ENCODE data around the gene DAPK2.

The DAPK2 gene

DNA sequence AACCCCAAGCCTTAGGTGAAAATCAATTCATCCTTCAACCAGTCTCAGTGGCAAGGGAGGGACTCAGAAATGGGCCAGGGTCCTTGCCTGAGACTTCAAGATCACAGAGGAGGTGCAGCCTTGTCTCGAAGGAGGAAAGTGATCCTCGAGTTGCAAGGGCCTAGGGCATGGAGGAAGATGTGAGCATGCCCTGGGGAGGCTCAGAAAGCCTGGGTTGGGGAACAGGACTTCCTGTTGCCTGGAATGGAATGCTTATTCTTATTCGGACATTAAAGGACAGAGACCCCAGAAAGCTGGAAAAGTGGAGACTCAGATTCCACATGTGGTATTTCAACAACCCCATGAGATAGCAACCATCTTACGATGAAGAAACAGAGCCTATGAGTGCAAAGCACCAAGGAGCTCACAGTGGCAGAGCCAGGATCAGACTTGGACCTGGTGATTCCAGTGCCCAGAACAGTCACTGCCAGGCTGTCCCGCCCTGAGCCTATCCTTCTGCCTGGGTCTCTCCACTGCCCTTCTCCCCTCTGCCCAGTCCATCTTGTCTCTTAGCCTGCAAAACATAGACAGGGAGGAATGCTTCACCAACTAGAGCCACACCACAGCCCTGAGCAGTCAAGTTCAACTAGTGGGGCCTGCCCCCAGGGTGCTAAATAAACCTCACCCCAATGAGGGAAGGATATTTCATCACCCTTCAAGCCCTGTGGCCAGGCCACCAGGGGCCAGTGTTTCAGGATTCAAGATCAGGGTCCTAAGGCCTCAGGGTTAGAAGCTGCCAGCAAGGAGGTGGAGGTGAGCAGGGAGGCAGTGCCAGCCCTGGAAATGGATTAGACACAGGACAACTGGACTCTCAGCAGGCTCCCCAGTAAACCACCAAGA lies 21.9 kb downstream of the DAPK2 start:
- DNase-seq (ENCODE audit: low spot score): no peak

DNA sequence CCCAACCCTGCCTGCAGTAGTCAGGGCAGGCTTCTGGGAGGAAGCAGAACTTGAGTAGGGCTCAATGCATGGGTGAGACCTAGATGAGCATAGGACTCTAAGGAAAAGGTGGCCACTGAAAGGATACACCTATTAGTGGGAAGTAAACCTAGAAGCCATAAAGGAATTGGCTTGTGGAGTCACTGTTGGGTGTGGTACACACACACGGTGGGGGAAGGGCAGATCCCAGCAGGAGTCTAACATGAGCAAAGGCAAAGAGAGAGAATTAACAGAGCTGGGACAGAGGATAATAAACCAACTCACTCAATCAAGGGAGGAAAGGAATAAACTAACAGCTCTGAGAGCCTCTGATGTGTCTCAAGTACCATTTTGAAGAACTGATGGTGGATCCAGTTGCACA lies 23.1 kb downstream of the DAPK2 start:
- no peak for DNase-seq (ENCODE audit: low spot score)

GRCh38 chr15:64022571-64022970 lies 23.7 kb downstream of the DAPK2 start:
- no peak for DNase-seq (ENCODE audit: low spot score)

DNA sequence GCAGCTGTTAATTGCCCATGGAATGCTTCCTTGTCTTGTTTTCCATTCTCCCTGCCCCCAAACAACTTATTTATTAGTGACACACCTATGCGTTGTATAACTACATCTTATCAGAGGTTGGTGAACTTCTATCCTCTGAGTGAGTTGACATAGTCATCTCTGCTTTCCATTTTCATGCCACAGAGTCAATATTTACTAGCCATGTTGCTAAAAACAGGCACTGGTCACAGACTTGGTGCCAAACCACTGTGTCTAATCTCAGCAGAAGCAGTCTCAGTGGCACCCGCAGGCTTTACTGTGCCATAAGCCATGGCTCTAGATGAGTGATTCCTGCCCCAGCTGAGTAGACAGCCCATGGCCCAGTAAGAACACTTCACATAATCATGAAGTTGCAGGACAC lies 26.5 kb downstream of the DAPK2 start:
- DNase-seq (ENCODE audit: low spot score): no peak

- DNase-seq (ENCODE audit: low spot score): no peak
Measured at GRCh38 chr15:64017591-64018163, 28.6 kb downstream of the DAPK2 start.

DNA sequence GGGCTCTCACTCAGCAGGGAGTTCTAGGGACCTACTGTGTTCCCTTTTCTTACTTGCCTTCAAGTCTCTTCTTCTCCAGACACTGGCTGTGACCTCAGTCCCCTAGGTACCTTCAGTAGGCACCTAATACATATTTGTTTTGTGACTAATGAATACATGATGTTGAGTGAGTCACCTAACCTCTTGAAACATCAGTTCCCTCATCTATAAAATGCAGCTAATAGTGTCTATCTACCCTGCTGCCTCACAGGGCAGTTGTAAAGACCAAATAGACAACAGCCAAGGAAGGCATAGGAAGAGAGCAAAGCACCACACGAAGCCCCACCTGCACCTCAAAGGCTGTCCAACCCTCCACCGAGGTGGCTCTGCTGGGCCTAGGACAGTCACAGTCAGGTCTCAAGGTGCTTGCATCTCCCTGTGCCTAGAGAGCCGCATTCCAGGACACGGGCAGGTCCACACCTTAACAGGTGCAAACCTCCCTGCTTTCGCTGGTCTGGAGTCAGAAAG lies 29.1 kb downstream of the DAPK2 start:
- no peak for DNase-seq (ENCODE audit: low spot score)

GRCh38 chr15:64016257-64016656 lies 30.0 kb downstream of the DAPK2 start:
- DNase-seq (ENCODE audit: low spot score): no peak

DNA sequence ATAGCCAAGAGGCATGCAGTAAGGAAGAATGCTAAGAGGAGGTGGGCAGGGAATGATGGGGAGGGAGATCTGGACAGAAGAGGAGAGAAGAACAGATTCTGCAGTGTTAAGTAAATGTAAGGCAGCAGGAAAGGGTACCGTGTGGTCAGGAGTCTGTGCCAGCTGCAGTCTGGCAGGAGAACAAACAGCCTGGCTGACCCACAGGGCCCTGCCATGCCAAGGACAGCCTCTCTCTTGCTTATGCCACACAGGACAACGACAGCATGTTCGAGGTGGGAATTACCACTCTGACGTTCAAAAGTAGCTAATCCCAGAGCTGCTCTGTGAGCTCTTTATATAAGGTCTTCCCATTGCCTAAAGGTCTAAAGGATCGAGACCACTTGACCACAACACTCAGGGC lies 31.3 kb downstream of the DAPK2 start:
- no peak for DNase-seq (ENCODE audit: low spot score)

DNA sequence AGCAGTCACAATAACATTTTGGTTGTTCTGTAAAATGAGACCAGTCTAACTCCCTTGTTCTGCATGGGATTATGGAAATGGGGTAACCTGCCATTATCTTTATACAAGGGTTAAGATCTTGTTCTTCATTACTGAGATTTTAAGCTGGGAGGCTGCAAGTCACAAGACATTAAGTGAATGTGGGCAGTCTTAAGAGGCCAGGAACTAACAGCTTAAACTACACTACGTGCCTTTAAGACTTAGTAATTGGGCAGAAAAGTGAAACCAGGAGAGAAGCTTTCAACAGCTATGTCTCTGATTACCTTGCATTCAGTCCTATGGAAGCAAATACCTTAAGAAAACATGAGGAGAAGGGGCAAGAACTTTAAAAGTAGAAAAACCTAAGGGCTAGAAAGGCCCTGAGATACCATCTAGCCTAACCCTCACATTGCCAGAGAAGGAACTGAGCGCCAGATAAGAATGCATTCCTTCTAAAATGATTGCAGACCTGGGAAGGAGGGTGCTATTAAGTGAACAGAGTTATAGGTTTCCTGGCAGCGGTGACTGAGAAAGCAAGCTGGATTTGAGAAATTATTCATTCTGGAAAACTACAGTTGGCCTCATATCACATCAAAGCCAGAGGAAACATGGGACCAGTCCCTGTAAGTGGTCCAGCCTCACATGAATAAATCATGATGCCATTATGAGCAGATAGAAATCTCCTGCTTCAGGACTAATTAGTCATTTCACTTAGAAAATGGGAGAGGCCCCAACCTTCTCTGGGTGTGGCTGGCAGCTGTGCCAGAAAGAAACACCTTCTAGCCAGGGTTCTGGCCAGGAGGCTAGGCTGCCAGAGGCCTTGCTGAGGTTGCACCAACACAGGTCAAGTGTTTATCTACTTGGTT lies 32.9 kb downstream of the DAPK2 start:
- DNase-seq (ENCODE audit: low spot score): peak; percentile 23

DNA sequence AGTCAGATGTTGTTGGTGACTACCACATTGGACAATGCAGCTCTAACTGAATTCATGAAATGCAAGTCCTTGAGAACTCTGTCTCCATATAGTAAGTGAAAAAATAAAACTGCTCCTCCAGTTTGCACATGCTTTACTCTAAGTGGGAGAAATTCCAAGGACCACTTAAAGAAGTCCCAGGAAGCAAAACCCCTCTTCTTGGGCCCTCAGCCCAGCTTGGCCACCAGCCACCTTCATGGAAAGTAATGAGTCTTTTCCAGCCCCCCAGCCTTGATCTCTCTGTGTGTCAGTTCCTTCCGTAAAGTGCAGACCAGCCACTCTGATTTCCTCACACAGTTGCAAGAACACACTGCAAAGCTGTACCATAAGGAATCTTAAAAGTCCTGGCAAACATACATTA lies 34.5 kb downstream of the DAPK2 start:
- DNase-seq (ENCODE audit: low spot score): no peak

- peak; percentile 92 for DNase-seq (ENCODE audit: low spot score)
Measured at GRCh38 chr15:64010719-64011118, 35.6 kb downstream of the DAPK2 start.

GRCh38 chr15:64009798-64010261 lies 36.5 kb downstream of the DAPK2 start:
- peak; percentile 77 for DNase-seq (ENCODE audit: low spot score)

- no peak for DNase-seq (ENCODE audit: low spot score)
Measured at GRCh38 chr15:64009241-64009640, 37.0 kb downstream of the DAPK2 start.

GRCh38 chr15:64008177-64008576 lies 38.1 kb downstream of the DAPK2 start:
- no peak for DNase-seq (ENCODE audit: low spot score)

DNA sequence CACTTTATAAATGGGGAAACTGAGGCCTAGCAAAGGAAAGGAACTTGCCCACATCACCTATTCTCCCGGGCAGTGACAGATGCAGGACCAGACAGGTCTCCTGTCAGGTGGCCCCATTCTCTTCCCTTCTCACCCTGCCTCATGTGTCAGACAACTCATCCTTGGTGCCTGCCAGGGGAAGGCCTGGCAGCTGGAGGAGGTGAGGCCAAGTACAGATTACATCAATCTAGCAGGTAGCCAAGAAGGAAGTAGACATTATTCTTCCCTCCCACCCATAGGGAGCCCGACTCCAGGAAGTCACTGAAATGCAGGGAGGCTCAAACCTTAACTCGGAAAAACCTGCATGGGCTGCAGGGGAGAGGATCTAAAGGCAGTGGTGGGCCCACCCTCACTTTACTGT lies 39.6 kb downstream of the DAPK2 start:
- DNase-seq (ENCODE audit: low spot score): no peak

GRCh38 chr15:64004587-64004986 lies 41.7 kb downstream of the DAPK2 start:
- DNase-seq (ENCODE audit: low spot score): no peak

DNA sequence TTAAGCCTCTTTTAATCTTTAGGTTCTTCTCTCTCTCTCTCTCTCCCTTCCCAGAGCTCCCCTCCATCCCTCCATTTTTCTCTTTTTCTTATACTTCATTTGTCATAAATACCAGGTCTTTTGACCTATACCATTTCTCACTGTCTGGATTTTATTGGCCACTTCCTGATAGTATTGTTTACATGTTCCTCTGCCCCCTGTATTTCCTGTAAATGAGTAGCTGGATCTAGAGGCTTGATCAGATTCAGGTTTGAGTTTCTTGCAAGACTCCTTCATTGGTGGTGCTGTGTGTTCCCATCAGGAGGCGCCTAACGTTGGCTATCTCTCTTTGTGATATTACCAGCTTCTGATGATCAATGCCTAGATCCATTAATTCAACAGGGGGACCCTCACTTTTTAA lies 42.2 kb downstream of the DAPK2 start:
- DNase-seq (ENCODE audit: low spot score): no peak

GRCh38 chr15:64003182-64003581 lies 43.1 kb downstream of the DAPK2 start:
- DNase-seq (ENCODE audit: low spot score): no peak

- DNase-seq (ENCODE audit: low spot score): no peak
Measured at GRCh38 chr15:64001148-64001547, 45.1 kb downstream of the DAPK2 start.

GRCh38 chr15:64000183-64000951 lies 45.9 kb downstream of the DAPK2 start:
- no peak for DNase-seq (ENCODE audit: low spot score)

DNA sequence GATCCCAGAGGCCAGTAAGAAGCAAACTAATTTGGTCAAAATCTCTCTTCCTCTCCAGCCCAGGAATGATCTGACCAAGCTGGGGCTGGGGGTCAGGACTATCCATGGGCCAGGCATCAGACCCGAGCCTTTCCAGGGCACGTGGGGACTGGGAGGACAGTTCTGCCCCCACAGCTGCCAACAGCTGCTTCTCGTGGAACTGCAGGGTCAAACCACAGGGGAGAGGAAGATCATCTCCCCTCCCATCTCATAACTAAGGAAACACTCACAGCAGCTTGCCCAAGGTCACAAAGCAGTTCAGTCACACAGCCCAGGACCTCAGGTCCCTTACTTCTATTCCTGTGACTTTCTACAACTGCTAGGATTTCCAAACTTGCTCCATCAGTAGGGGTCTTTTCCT lies 47.1 kb downstream of the DAPK2 start:
- no peak for DNase-seq (ENCODE audit: low spot score)

- DNase-seq (ENCODE audit: low spot score): no peak
Measured at GRCh38 chr15:63998489-63998888, 47.8 kb downstream of the DAPK2 start.
